ENCODE measurements around the gene PBX1. TPM values are rescaled to one million over a fixed set of nuclear protein-coding genes. Genes with fewer than 3 reads are reported as not detected.

Gene PBX1
- total RNA-seq, 1 donor from 2014 or later: 52.2 TPM

- no peak for DNase-seq (ENCODE audit: low spot score)
- intact Hi-C loops (cut with DNase I): loop anchor here (5.0 kb wide), 1 partner anchor 41 kb away; no protein-coding TSS in a partner anchor
Observed at GRCh38 chr1:164608651-164609057, 49.7 kb downstream of the PBX1 start.

- intact Hi-C loops (cut with DNase I): loop anchor here (5.0 kb wide), 1 partner anchor 42 kb away; no protein-coding TSS in a partner anchor
- DNase-seq (ENCODE audit: low spot score): no peak
Observed at GRCh38 chr1:164609089-164609488, 50.1 kb downstream of the PBX1 start.

GRCh38 chr1:164610538-164611222, 51.7 kb downstream of the PBX1 start:
- intact Hi-C loops (cut with DNase I): loop anchor here (10.0 kb wide), 1 partner anchor 304 kb away; no protein-coding TSS in a partner anchor
- DNase-seq (ENCODE audit: low spot score): no peak

GRCh38 chr1:164611754-164612642, 53.0 kb downstream of the PBX1 start:
- intact Hi-C loops (cut with DNase I): loop anchor here (10.0 kb wide), 1 partner anchor 303 kb away; no protein-coding TSS in a partner anchor

GRCh38 chr1:164613176-164613575, 54.2 kb downstream of the PBX1 start:
- intact Hi-C loops (cut with DNase I): loop anchor here (10.0 kb wide), 1 partner anchor 302 kb away; no protein-coding TSS in a partner anchor
- no peak for DNase-seq (ENCODE audit: low spot score)

More at GRCh38 chr1:164611754-164612642, 53.0 kb downstream of the PBX1 start:
- DNase-seq (ENCODE audit: low spot score): no peak

- no peak for DNase-seq (ENCODE audit: low spot score)
- intact Hi-C loops (cut with DNase I): loop anchor here (10.0 kb wide), 1 partner anchor 300 kb away; no protein-coding TSS in a partner anchor
Observed at GRCh38 chr1:164614316-164614715, 55.3 kb downstream of the PBX1 start.

- no peak for DNase-seq (ENCODE audit: low spot score)
- intact Hi-C loops (cut with DNase I): loop anchor here (2.0 to 10.0 kb wide), 3 partner anchors 169 to 297 kb away; no protein-coding TSS in a partner anchor
Observed at GRCh38 chr1:164617377-164618201, 58.6 kb downstream of the PBX1 start.

- DNase-seq (ENCODE audit: low spot score): no peak
- intact Hi-C loops (cut with DNase I): loop anchor here (2.0 to 10.0 kb wide), 3 partner anchors 169 to 297 kb away; no protein-coding TSS in a partner anchor
Observed at GRCh38 chr1:164618202-164618564, 59.2 kb downstream of the PBX1 start.

GRCh38 chr1:164619006-164619784, 60.2 kb downstream of the PBX1 start:
- no peak for DNase-seq (ENCODE audit: low spot score)
- intact Hi-C loops (cut with DNase I): loop anchor here (2.0 to 10.0 kb wide), 3 partner anchors 168 to 296 kb away; no protein-coding TSS in a partner anchor

- DNase-seq (ENCODE audit: low spot score): no peak
- intact Hi-C loops (cut with DNase I): loop anchor here (2.0 kb wide), 1 partner anchor 17 kb away; no protein-coding TSS in a partner anchor
Observed at GRCh38 chr1:164622068-164622845, 63.3 kb downstream of the PBX1 start.

- intact Hi-C loops (cut with DNase I): loop anchor here (2.0 kb wide), 1 partner anchor 15 kb away; no protein-coding TSS in a partner anchor
- DNase-seq (ENCODE audit: low spot score): no peak
Observed at GRCh38 chr1:164623805-164624204, 64.8 kb downstream of the PBX1 start.

- intact Hi-C loops (cut with DNase I): no loop called here
Observed at GRCh38 chr1:164624400-164624799, 65.4 kb downstream of the PBX1 start.

GRCh38 chr1:164625004-164625617, 66.1 kb downstream of the PBX1 start:
- intact Hi-C loops (cut with DNase I): no loop called here
- DNase-seq (ENCODE audit: low spot score): no peak

More at GRCh38 chr1:164624400-164624799, 65.4 kb downstream of the PBX1 start:
- DNase-seq (ENCODE audit: low spot score): no peak

- intact Hi-C loops (cut with DNase I): no loop called here
Observed at GRCh38 chr1:164628772-164629171, 69.8 kb downstream of the PBX1 start.

GRCh38 chr1:164629971-164630370, 71.0 kb downstream of the PBX1 start:
- DNase-seq (ENCODE audit: low spot score): no peak
- intact Hi-C loops (cut with DNase I): no loop called here

More at GRCh38 chr1:164628772-164629171, 69.8 kb downstream of the PBX1 start:
- no peak for DNase-seq (ENCODE audit: low spot score)

GRCh38 chr1:164630626-164631396, 71.8 kb downstream of the PBX1 start:
- intact Hi-C loops (cut with DNase I): no loop called here

More at GRCh38 chr1:164630626-164631396, 71.8 kb downstream of the PBX1 start:
- no peak for DNase-seq (ENCODE audit: low spot score)

All from cardiac septum (tissue), 1 donor.